ENCODE results near the gene ANKMY2.

- no peak for TF ChIP-seq CTCF (IDR thresholded peaks at IDR 0.05; ENCODE audit: insufficient read depth, low read length)
- TF ChIP-seq POLR2AphosphoS5 (IDR thresholded peaks at IDR 0.05; ENCODE audit: low read depth), result no peak
- TF ChIP-seq REST (IDR thresholded peaks at IDR 0.05; ENCODE audit: insufficient replicate concordance, low read depth), result no peak
Observed at GRCh38 chr7:16627236-16627635, 18.3 kb downstream of the ANKMY2 start.

Measured in HL-60 (cell line).